DMS 273 (cell line): ENCODE data around the gene NKAIN4.

ENCODE experiments used
- DNase-seq: peaks from one replicate; lab custom pipeline; 2025; ENCODE audit not compliant: unreplicated experiment; lab: John Stamatoyannopoulos, UW

The NKAIN4 gene

GRCh38 chr20:63220696-63221399 lies 33.4 kb downstream of the NKAIN4 start:
- no peak for DNase-seq

- DNase-seq, result no peak
Measured at GRCh38 chr20:63219866-63220521, 34.3 kb downstream of the NKAIN4 start.

GRCh38 chr20:63219447-63219821 lies 34.8 kb downstream of the NKAIN4 start:
- DNase-seq, result no peak

GRCh38 chr20:63218701-63219446 lies 35.4 kb downstream of the NKAIN4 start:
- DNase-seq, result no peak

- no peak for DNase-seq
Measured at GRCh38 chr20:63217706-63218105, 36.6 kb downstream of the NKAIN4 start.

- no peak for DNase-seq
Measured at GRCh38 chr20:63216849-63217471, 37.3 kb downstream of the NKAIN4 start.

DNA sequence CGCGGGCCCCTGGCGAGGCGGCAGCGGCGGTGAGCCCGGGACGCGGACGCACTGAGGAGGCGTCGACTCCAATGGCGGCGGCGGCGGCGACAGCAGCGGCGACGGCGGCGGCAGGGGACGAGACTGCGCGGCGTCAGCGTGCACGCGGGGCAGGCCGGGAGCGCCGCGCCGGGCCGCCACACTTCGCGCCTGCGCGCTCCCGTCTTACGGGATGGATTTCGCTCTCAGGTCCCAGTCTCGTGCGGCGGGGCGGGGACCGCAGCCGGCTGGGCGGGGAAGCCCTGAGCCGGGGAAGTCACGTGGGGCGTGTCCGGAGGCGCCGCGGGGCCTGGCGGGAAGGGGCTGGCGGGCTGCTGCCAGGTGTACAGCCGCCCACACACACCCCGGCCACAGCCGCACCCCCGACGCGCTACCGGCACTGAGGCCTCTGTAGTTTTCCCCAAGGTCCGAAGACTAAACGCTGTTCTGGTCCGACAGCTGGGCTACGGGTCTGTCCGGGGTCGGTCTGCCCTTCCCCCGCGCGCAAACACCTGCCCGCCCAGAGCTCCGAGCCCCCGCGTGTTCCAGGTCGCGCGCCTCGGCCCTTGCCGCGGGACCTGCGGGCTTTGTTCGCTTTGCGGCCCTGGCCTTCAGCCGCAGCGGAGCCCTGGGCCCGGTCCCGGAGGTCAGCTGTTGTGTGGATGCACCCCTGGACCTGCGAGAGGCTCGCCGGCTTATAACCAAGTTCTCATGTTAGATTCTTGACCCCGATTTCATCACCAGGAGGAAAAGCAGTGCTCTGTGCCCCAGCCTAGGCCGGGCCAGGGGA lies 38.0 kb downstream of the NKAIN4 start, which contains the start of gene YTHDF1:
TSS of gene YTHDF1 (minus strand) at position 91 of the 808 bp plus-strand sequence. CDS start 239 bp downstream, outside the sequence.
- DNase-seq, result peak; percentile 98

GRCh38 chr20:63215101-63216040 lies 38.9 kb downstream of the NKAIN4 start:
- peak; percentile 74 for DNase-seq

DNA sequence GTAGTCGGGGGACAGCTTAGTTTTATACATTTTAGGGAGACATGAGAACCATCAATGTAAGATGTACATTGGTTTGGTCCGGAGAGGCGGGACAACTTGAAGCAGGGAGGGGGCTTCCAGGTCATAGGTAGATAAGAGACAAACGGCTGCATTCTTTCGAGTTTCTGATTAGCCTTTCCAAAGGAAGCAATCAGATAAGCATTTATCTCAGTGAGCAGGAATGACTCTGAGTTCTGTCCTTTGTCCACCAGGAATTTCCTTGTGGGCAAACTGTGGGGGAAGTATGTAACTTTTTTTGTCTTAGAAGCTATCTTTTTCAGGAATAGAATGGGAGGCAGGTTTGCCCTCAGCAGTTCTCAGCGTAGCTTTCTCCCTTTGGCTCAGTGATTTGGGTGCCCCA lies 39.7 kb downstream of the NKAIN4 start:
- DNase-seq, result no peak

DNA sequence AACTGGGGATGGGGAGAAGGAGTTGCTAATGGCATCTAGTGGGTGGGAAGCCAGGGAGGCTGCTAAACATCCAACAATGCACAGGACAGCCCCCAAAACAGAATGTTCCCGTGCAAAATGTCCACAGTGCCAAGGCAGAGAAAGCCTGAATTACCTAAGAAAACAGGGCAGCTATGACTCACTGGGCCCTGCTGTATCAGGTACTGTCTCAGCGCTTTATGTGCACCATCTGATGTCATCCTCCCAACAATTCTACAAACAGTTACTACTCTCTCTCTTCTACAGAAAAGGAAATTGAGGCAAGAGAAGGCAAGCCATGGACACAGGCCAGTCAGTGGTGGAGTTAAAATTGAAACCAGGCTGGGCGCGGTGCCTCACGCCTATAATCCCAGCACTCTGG lies 41.5 kb downstream of the NKAIN4 start:
- no peak for DNase-seq

GRCh38 chr20:63212393-63212730 lies 41.9 kb downstream of the NKAIN4 start:
- DNase-seq, result no peak

DNA sequence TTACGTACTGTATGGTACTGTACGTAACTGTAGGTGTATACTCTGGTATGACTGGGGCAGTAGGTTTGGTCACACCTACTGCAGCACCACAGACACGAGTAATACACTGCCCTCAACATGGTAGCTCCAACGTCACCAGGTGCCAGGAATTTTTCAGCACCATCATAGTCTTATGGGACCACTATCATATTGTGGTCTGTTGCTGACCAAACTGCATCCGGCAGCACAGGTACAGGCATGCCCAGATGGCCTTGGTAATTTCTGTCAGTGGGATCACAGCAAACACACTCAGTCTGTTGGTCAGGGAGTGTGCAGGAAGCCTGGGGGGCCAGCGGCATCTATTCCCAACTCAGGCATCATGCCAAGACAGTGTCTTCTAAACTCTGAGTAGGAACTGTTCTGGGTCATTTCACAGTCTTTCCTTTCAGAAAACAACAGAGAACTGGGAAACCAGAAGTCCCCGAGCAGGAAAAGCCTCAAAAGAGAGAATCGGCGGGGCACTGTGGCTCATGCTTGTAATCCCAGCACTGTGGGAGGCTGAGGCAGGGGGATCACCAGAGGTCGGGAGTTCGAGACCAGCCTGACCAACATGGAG lies 44.2 kb downstream of the NKAIN4 start:
- no peak for DNase-seq

DNA sequence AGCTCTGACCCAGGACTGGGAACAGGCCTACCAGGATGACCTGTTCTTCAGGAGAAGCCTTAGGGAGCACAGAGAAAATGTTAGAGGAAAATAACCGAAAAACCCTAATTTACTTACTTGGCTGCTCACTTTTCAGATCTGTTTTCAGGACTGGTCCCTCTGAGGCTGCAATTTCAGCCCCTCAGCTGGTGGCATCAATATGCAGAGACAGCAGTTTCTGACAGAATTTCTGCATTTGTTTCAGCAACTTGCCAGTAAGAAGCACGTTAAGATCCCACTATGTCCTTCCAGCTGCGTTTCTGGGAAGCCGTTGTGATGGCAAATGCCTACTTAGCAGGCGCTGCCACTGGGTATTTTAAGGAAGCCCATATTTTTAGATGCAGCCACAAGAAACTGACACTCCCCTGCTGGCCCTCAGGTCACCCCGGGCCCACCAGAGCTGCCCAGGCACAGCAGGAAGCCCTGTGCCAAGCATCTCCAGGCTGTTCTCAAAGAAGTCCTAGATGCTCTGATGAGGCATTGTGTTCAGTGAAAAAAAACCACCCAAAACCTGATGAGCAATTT lies 45.8 kb downstream of the NKAIN4 start:
- DNase-seq, result no peak

GRCh38 chr20:63206878-63207277 lies 47.4 kb downstream of the NKAIN4 start:
- no peak for DNase-seq

GRCh38 chr20:63205896-63206295 lies 48.4 kb downstream of the NKAIN4 start:
- DNase-seq, result no peak

DNA sequence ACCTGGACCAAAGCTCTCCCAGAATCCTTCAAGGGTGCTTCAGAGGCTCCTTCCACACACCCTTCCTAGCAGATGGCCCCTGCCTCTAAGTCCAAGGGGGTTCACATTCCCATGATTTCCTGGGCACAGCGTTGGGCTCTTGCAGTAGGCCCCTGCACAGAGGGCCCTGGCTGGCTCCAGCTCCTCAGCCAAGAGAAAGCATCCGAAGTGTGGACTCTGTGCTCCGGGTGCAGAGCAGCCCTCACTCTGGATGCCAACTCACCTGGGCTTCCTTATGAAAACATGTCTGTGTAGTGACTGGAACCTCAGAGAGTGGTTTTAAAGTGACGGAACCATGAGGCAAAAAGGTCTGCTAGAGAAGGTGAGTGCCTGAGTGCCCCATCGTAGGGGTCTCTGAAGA lies 49.9 kb downstream of the NKAIN4 start:
- DNase-seq, result no peak

- DNase-seq, result no peak
Measured at GRCh38 chr20:63202811-63203526, 51.3 kb downstream of the NKAIN4 start.

DNA sequence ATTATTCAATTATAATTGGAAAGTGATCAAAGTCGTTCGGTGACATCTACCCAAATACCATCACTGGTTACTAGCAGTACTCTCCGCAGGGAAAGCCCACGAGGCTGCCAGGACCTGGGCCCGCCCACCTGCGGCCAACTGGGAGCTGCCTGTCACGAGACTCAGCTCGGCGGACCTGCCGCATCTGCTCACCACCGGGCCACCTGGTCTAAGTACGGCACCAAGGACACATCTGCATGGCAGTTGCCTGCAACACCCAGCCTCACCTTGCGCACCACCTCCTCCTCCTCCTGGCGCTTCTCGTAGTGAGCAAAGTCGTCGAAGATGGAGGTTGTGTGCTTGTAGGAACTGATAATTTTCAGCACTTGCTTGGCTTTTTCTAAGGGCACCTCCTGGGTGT lies 52.2 kb downstream of the NKAIN4 start:
- no peak for DNase-seq
